ENCODE measurements around the gene ADRA2A.

- TF ChIP-seq, protein P1, sequence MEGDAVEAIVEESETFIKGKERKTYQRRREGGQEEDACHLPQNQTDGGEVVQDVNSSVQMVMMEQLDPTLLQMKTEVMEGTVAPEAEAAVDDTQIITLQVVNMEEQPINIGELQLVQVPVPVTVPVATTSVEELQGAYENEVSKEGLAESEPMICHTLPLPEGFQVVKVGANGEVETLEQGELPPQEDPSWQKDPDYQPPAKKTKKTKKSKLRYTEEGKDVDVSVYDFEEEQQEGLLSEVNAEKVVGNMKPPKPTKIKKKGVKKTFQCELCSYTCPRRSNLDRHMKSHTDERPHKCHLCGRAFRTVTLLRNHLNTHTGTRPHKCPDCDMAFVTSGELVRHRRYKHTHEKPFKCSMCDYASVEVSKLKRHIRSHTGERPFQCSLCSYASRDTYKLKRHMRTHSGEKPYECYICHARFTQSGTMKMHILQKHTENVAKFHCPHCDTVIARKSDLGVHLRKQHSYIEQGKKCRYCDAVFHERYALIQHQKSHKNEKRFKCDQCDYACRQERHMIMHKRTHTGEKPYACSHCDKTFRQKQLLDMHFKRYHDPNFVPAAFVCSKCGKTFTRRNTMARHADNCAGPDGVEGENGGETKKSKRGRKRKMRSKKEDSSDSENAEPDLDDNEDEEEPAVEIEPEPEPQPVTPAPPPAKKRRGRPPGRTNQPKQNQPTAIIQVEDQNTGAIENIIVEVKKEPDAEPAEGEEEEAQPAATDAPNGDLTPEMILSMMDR (IDR thresholded peaks at IDR 0.05) = no peak
- TF ChIP-seq POLR2AphosphoS5 (IDR thresholded peaks at IDR 0.05) (no peak), POLR2A (IDR thresholded peaks at IDR 0.05; ENCODE audit: low read depth) (no peak), EP300 (IDR thresholded peaks at IDR 0.05) (no peak)
These were observed 19.8 kb upstream of the ADRA2A start for GRCh38 chr10:111057006-111057405.

Data from esophagus muscularis mucosa (tissue), 4 donors.